ENCODE data around the gene MPZL1.

MPZL1 gene

DNA sequence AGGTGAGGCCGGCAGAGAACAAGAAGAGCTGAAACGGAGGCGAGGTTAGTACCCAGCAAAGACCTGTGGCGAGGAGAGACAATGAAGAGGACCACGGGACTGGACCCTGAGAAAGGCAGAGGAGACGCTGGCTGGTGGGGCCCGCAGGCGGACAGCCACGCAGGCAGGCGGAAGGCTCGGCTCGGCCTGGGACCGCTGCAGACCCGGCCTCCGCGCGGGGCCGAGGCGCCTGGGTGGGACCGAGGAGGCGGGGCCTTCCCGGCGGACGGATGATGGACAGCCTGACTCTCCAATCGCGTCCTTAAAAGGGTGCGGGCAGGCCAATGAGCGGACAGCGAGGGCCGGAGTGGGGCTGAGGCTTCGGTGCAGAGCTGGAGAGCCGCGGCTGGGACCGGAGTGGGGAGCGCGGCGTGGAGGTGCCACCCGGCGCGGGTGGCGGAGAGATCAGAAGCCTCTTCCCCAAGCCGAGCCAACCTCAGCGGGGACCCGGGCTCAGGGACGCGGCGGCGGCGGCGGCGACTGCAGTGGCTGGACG, at the start of gene MPZL1:
TSS of gene MPZL1 (plus strand) at position 366 of the 535 bp plus-strand sequence. CDS start 170 bp downstream, outside the sequence.
- Histone ChIP-seq H3K27ac (ENCODE audit: low read length) (no peak within 1 kb of the TSS), H3K36me3 (ENCODE audit: control insufficient read depth, insufficient read depth, low read length) (no peaks in the 10 kb centered on the region), H3K27me3 (ENCODE audit: control insufficient read depth, insufficient read depth, low read length) (no peaks in the 10 kb centered on the region), H3K4me3 (ENCODE audit: low read length) (peak within 1 kb of the TSS; percentile 83), H3K9me3 (ENCODE audit: control insufficient read depth, insufficient read depth, low read length) (no peaks in the 10 kb centered on the region), H3K4me1 (ENCODE audit: control insufficient read depth, insufficient read depth, low read length) (peaks cover 5% of the 10 kb centered on the region)
- DNase-seq (ENCODE audit: low read depth, low spot score), result no peak
- no CpG with 5 or more reads among the region's 52 CpGs for WGBS (ENCODE audit: insufficient coverage, insufficient read length)

DNA sequence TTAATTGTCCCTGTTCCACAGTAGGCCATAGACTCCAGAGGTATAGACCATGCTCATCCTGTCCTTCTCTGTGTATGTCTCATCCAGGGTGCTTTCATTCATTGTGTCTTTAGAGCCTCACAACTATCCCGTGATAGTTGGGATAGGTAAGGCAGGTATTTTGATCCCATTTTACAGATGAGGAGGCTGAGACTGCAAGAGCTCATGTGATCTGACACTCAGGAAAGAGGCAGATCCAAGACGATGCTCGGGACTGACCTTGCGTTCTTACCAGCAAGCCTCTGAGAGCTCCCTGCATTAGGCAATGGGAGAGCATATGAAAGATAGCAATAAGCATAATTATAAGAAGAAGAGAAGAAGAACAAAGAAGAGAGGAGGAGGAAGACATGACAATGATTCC, 49.0 kb upstream of the MPZL1 start:
- no peak for DNase-seq (ENCODE audit: low read depth, low spot score)
- Histone ChIP-seq H3K27me3 (ENCODE audit: control insufficient read depth, insufficient read depth, low read length) (no peaks in the 10 kb centered on the region), H3K4me3 (ENCODE audit: low read length) (no peak overlapping the region), H3K27ac (ENCODE audit: low read length) (no peak overlapping the region), H3K36me3 (ENCODE audit: control insufficient read depth, insufficient read depth, low read length) (no peaks in the 10 kb centered on the region), H3K9me3 (ENCODE audit: control insufficient read depth, insufficient read depth, low read length) (no peaks in the 10 kb centered on the region), H3K4me1 (ENCODE audit: control insufficient read depth, insufficient read depth, low read length) (no peaks in the 10 kb centered on the region)
- WGBS (ENCODE audit: insufficient coverage, insufficient read length), result no CpG with 5 or more reads among the region's 4 CpGs

DNA sequence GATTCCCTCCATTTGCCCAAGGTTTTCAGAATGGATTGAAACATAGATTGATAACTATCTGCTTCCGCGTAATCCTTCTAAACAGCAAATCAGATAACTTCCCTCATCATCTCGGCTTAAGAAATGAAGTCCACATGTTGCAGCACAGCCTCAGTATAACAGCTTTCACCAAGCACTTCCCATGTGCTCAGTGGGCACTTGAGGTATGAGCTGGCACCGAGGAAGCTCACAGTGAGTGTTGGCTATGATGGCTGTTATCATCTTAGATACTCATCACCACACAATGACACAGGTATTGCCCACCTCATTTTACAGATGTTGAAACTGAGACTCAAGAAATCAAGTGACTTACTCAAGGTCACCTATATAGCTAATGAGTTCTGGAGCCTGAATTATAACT, 48.5 kb upstream of the MPZL1 start:
- H3K27ac ChIP-seq (ENCODE audit: low read length), result no peak overlapping the region
- H3K4me3 ChIP-seq (ENCODE audit: low read length), result no peak overlapping the region
- no peak for DNase-seq (ENCODE audit: low read depth, low spot score)
- H3K4me1 ChIP-seq (ENCODE audit: control insufficient read depth, insufficient read depth, low read length), result no peaks in the 10 kb centered on the region
- no peaks in the 10 kb centered on the region for H3K27me3 ChIP-seq (ENCODE audit: control insufficient read depth, insufficient read depth, low read length)
- WGBS (ENCODE audit: insufficient coverage, insufficient read length), result no CpG with 5 or more reads among the region's 4 CpGs
- no peaks in the 10 kb centered on the region for H3K9me3 ChIP-seq (ENCODE audit: control insufficient read depth, insufficient read depth, low read length)
- no peaks in the 10 kb centered on the region for H3K36me3 ChIP-seq (ENCODE audit: control insufficient read depth, insufficient read depth, low read length)

DNA sequence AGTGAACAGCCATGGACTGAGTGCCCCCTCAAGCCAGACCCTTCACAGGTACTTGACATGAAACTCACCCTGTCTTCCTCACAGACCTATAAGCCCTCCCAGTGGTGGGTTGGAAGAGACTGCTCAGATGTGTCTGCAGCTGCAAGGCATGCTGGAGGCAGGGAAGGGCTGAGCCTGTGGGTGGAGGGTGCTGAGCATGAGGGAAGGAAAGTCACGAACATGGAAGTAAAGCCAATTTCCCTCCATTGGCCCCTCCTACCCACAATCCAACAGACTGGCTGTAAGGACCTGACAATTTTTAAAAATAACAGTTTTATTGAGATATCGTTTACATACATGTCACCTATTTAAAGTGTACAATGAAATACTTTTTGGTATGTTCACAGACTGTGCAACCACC, 47.6 kb upstream of the MPZL1 start:
- WGBS (ENCODE audit: insufficient coverage, insufficient read length), result no CpG with 5 or more reads among the region's 2 CpGs
- no peak for DNase-seq (ENCODE audit: low read depth, low spot score)
- H3K4me3 ChIP-seq (ENCODE audit: low read length), result no peak overlapping the region
- H3K36me3 ChIP-seq (ENCODE audit: control insufficient read depth, insufficient read depth, low read length), result no peaks in the 10 kb centered on the region
- no peaks in the 10 kb centered on the region for H3K4me1 ChIP-seq (ENCODE audit: control insufficient read depth, insufficient read depth, low read length)
- H3K27me3 ChIP-seq (ENCODE audit: control insufficient read depth, insufficient read depth, low read length), result no peaks in the 10 kb centered on the region
- no peak overlapping the region for H3K27ac ChIP-seq (ENCODE audit: low read length)
- no peaks in the 10 kb centered on the region for H3K9me3 ChIP-seq (ENCODE audit: control insufficient read depth, insufficient read depth, low read length)

- no peak overlapping the region for H3K4me3 ChIP-seq (ENCODE audit: low read length)
- no peaks in the 10 kb centered on the region for H3K36me3 ChIP-seq (ENCODE audit: control insufficient read depth, insufficient read depth, low read length)
- WGBS (ENCODE audit: insufficient coverage, insufficient read length), result no CpG with 5 or more reads among the region's 5 CpGs
- H3K27ac ChIP-seq (ENCODE audit: low read length), result no peak overlapping the region
- H3K27me3 ChIP-seq (ENCODE audit: control insufficient read depth, insufficient read depth, low read length), result no peaks in the 10 kb centered on the region
- no peaks in the 10 kb centered on the region for H3K9me3 ChIP-seq (ENCODE audit: control insufficient read depth, insufficient read depth, low read length)
- H3K4me1 ChIP-seq (ENCODE audit: control insufficient read depth, insufficient read depth, low read length), result no peaks in the 10 kb centered on the region
- DNase-seq (ENCODE audit: low read depth, low spot score), result no peak
Observed at GRCh38 chr1:167675440-167675839, 46.3 kb upstream of the MPZL1 start.

DNA sequence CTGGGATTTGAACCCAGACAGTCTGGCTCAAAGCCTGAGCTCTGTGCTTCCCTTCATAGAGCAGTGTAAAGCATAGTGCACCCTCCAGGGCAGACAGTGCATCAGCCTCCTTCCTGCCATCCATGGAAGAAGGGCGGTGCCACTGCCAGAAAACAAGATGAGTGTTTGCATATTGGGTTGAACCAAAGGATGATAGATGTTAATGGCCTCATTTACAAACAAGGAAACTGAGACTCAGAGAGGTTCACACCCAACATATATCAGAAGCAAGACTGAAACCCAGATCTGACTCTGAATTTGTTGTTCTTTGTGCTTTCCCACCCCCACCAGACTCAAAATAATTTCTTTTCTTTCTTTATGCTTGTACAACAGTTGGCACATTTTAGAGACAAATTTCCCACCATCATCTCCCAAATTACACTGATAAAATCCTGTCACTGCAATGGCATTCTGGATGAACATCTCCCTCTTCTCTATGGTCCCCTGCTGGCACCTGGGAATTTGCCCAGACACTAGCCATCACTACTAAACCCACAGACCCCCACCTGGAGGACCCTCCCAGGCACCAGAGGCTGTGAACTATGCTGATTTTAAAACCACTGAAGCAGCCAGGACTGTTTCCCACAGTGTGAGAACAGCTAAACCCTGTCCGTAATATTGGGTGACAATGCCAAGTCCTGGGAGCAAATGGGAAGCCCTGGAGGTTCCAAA, 45.4 kb upstream of the MPZL1 start:
- Histone ChIP-seq H3K36me3 (ENCODE audit: control insufficient read depth, insufficient read depth, low read length) (no peaks in the 10 kb centered on the region), H3K4me3 (ENCODE audit: low read length) (no peak overlapping the region), H3K9me3 (ENCODE audit: control insufficient read depth, insufficient read depth, low read length) (no peaks in the 10 kb centered on the region), H3K27ac (ENCODE audit: low read length) (no peak overlapping the region), H3K4me1 (ENCODE audit: control insufficient read depth, insufficient read depth, low read length) (no peaks in the 10 kb centered on the region), H3K27me3 (ENCODE audit: control insufficient read depth, insufficient read depth, low read length) (no peaks in the 10 kb centered on the region)
- no peak for DNase-seq (ENCODE audit: low read depth, low spot score)
- whole genome bisulfite sequencing (ENCODE audit: insufficient coverage, insufficient read length), result no CpG with 5 or more reads among the region's 2 CpGs

- WGBS (ENCODE audit: insufficient coverage, insufficient read length), result no CpG with 5 or more reads among the region's 7 CpGs
- no peak for DNase-seq (ENCODE audit: low read depth, low spot score)
- no peaks in the 10 kb centered on the region for H3K4me1 ChIP-seq (ENCODE audit: control insufficient read depth, insufficient read depth, low read length)
- H3K4me3 ChIP-seq (ENCODE audit: low read length), result no peak overlapping the region
- no peaks in the 10 kb centered on the region for H3K36me3 ChIP-seq (ENCODE audit: control insufficient read depth, insufficient read depth, low read length)
- H3K9me3 ChIP-seq (ENCODE audit: control insufficient read depth, insufficient read depth, low read length), result no peaks in the 10 kb centered on the region
- no peaks in the 10 kb centered on the region for H3K27me3 ChIP-seq (ENCODE audit: control insufficient read depth, insufficient read depth, low read length)
- no peak overlapping the region for H3K27ac ChIP-seq (ENCODE audit: low read length)
Observed at GRCh38 chr1:167676916-167677848, 44.6 kb upstream of the MPZL1 start.

DNA sequence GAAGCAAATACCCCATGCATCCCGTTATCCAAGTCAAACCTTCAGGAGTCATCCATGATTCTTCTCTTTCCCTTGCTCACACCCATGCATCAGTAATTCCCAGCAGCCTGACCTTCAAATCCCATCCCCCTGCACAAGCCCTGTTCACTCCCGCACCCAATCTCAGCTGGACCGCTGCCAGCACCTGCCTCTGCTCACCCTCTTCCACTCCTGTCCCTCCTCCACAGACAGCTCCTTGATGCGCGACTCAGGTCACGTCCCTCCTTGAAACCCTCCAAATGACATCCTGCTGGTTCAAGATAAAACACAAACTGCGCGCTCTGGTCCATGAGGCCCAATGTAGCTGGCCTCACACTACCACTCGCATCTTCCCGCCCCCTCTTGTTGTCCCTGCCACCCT, 43.4 kb upstream of the MPZL1 start:
- no peaks in the 10 kb centered on the region for H3K4me1 ChIP-seq (ENCODE audit: control insufficient read depth, insufficient read depth, low read length)
- no CpG with 5 or more reads among the region's 10 CpGs for WGBS (ENCODE audit: insufficient coverage, insufficient read length)
- no peaks in the 10 kb centered on the region for H3K36me3 ChIP-seq (ENCODE audit: control insufficient read depth, insufficient read depth, low read length)
- H3K27me3 ChIP-seq (ENCODE audit: control insufficient read depth, insufficient read depth, low read length), result no peaks in the 10 kb centered on the region
- no peaks in the 10 kb centered on the region for H3K9me3 ChIP-seq (ENCODE audit: control insufficient read depth, insufficient read depth, low read length)
- no peak overlapping the region for H3K4me3 ChIP-seq (ENCODE audit: low read length)
- H3K27ac ChIP-seq (ENCODE audit: low read length), result no peak overlapping the region
- no peak for DNase-seq (ENCODE audit: low read depth, low spot score)

GRCh38 chr1:167678838-167679237, 42.9 kb upstream of the MPZL1 start:
- Histone ChIP-seq H3K27me3 (ENCODE audit: control insufficient read depth, insufficient read depth, low read length) (no peaks in the 10 kb centered on the region), H3K27ac (ENCODE audit: low read length) (no peak overlapping the region), H3K9me3 (ENCODE audit: control insufficient read depth, insufficient read depth, low read length) (no peaks in the 10 kb centered on the region), H3K4me3 (ENCODE audit: low read length) (no peak overlapping the region), H3K4me1 (ENCODE audit: control insufficient read depth, insufficient read depth, low read length) (no peaks in the 10 kb centered on the region), H3K36me3 (ENCODE audit: control insufficient read depth, insufficient read depth, low read length) (no peaks in the 10 kb centered on the region)
- DNase-seq (ENCODE audit: low read depth, low spot score), result no peak
- WGBS (ENCODE audit: insufficient coverage, insufficient read length), result no CpG with 5 or more reads among the region's 3 CpGs

DNA sequence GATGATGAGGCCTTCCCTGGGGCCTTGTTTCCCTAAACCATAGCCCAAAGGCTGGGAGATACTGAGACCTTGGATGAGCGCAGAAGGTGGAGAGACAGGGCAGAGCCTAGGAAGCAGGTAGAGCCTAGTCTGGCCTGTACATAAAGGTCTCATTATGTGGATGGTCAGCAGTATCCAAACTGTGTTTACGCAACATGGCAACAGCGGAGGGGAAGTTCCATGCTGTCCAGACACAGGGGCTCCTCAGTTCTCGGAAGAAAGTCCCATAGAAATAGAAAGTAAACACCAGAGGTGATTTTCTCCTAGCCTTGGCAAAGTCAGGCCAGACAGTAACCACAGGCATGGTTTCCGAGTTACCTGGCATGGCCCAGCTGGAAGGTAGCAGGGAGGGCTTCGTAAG, 42.1 kb upstream of the MPZL1 start:
- Histone ChIP-seq H3K27me3 (ENCODE audit: control insufficient read depth, insufficient read depth, low read length) (no peaks in the 10 kb centered on the region), H3K4me1 (ENCODE audit: control insufficient read depth, insufficient read depth, low read length) (peaks cover 2% of the 10 kb centered on the region; the same call in 1 of the 2 replicates), H3K27ac (ENCODE audit: low read length) (no peak overlapping the region), H3K36me3 (ENCODE audit: control insufficient read depth, insufficient read depth, low read length) (no peaks in the 10 kb centered on the region), H3K4me3 (ENCODE audit: low read length) (no peak overlapping the region), H3K9me3 (ENCODE audit: control insufficient read depth, insufficient read depth, low read length) (no peaks in the 10 kb centered on the region)
- WGBS (ENCODE audit: insufficient coverage, insufficient read length), result no CpG with 5 or more reads among the region's 6 CpGs
- no peak for DNase-seq (ENCODE audit: low read depth, low spot score)
